ENCODE results near the gene RIMS4. TPM values are rescaled to one million over a fixed set of nuclear protein-coding genes. Genes with fewer than 3 reads are reported as not detected.

RIMS4 gene
- total RNA-seq, 4 donors from 2014 or later: 1.2 to 2.6 (median 1.9) TPM

- H3K36me3 ChIP-seq: no peaks in the 10 kb centered on the region
- no peaks in the 10 kb centered on the region for H3K4me1 ChIP-seq
- H3K27me3 ChIP-seq: peaks cover 0 to 6% (median 0%) of the 10 kb centered on the region in 4 donors
- intact Hi-C loops (cut with DNase I): no loop called here
- H3K9me3 ChIP-seq: peaks cover 0 to 5% (median 4%) of the 10 kb centered on the region in 4 donors
- TF ChIP-seq POLR2AphosphoS5 (IDR thresholded peaks at IDR 0.05) (no peak), EP300 (IDR thresholded peaks at IDR 0.05) (no peak), CTCF (IDR thresholded peaks at IDR 0.05) (no peak), POLR2A (IDR thresholded peaks at IDR 0.05; ENCODE audit: low read depth) (no peak)
- H3K4me3 ChIP-seq: no peak overlapping the region
- no peak for DNase-seq (ENCODE audit: extremely low spot score)
- H3K27ac ChIP-seq (replicated peaks in 1 of 4): no peak overlapping the region
- 83% methylated on average over 5 of the region's 6 CpGs for WGBS
Observed at GRCh38 chr20:44817143-44817910, 7.0 kb upstream of the RIMS4 start.

GRCh38 chr20:44814937-44815336 lies 4.6 kb upstream of the RIMS4 start:
- Histone ChIP-seq H3K27ac (replicated peaks in 1 of 4) (no peak overlapping the region), H3K4me1 (peaks cover 0 to 8% (median 6%) of the 10 kb centered on the region in 4 donors), H3K9me3 (peaks cover 0 to 16% (median 13%) of the 10 kb centered on the region in 4 donors), H3K27me3 (peaks cover under 1 to 24% (median 4%) of the 10 kb centered on the region in 4 donors), H3K4me3 (no peak overlapping the region), H3K36me3 (no peaks in the 10 kb centered on the region)
- intact Hi-C loops (cut with DNase I): no loop called here
- DNase-seq (ENCODE audit: extremely low spot score): no peak
- no peak for TF ChIP-seq POLR2A (IDR thresholded peaks at IDR 0.05; ENCODE audit: low read depth)
- TF ChIP-seq POLR2AphosphoS5 (IDR thresholded peaks at IDR 0.05): no peak
- TF ChIP-seq EP300 (IDR thresholded peaks at IDR 0.05): no peak
- TF ChIP-seq CTCF (IDR thresholded peaks at IDR 0.05): no peak
- WGBS: 87% methylated on average over 5 of the region's 5 CpGs

GRCh38 chr20:44811150-44811685 lies 872 bp upstream of the RIMS4 start:
- Histone ChIP-seq H3K27me3 (peaks cover 3 to 59% (median 18%) of the 10 kb centered on the region in 4 donors), H3K27ac (replicated peaks in 1 of 4) (no peak overlapping the region), H3K9me3 (peaks cover 0 to 16% (median 13%) of the 10 kb centered on the region in 4 donors), H3K36me3 (no peaks in the 10 kb centered on the region), H3K4me3 (no peak overlapping the region), H3K4me1 (peaks cover 0 to 17% (median 13%) of the 10 kb centered on the region in 4 donors)
- no peak for TF ChIP-seq POLR2A (IDR thresholded peaks at IDR 0.05; ENCODE audit: low read depth)
- 88% methylated on average over 15 of the region's 15 CpGs for WGBS
- intact Hi-C loops (cut with DNase I): no loop called here
- DNase-seq (ENCODE audit: extremely low spot score): no peak

GRCh38 chr20:44810061-44810390 lies 320 bp downstream of the RIMS4 start:
- TF ChIP-seq CTCF (IDR thresholded peaks at IDR 0.05) (no peak), POLR2AphosphoS5 (IDR thresholded peaks at IDR 0.05) (no peak), POLR2A (IDR thresholded peaks at IDR 0.05; ENCODE audit: low read depth) (no peak), EP300 (IDR thresholded peaks at IDR 0.05) (no peak)
- peaks cover 3 to 71% (median 18%) of the 10 kb centered on the region in 4 donors for H3K27me3 ChIP-seq
- H3K4me1 ChIP-seq: peaks cover 0 to 26% (median 17%) of the 10 kb centered on the region in 4 donors
- peak overlapping the region; percentile 39 to 57 (median 41) for H3K4me3 ChIP-seq
- 0% methylated on average over 10 of the region's 49 CpGs for WGBS
- no peaks in the 10 kb centered on the region for H3K36me3 ChIP-seq
- H3K9me3 ChIP-seq: peaks cover 0 to 16% (median 13%) of the 10 kb centered on the region in 4 donors
- intact Hi-C loops (cut with DNase I): no loop called here
- no peak overlapping the region for H3K27ac ChIP-seq (replicated peaks in 1 of 4)
- DNase-seq (ENCODE audit: extremely low spot score): no peak

GRCh38 chr20:44809380-44810060 lies 826 bp downstream of the RIMS4 start:
- TF ChIP-seq POLR2AphosphoS5 (IDR thresholded peaks at IDR 0.05) (no peak), EP300 (IDR thresholded peaks at IDR 0.05) (no peak), CTCF (IDR thresholded peaks at IDR 0.05) (no peak), POLR2A (IDR thresholded peaks at IDR 0.05; ENCODE audit: low read depth) (no peak)
- Histone ChIP-seq H3K4me3 (peak overlapping the region; percentile 39 to 57 (median 41)), H3K4me1 (peaks cover 0 to 26% (median 17%) of the 10 kb centered on the region in 4 donors), H3K36me3 (no peaks in the 10 kb centered on the region), H3K27me3 (peaks cover 3 to 76% (median 18%) of the 10 kb centered on the region in 4 donors), H3K27ac (replicated peaks in 1 of 4) (no peak overlapping the region), H3K9me3 (peaks cover 0 to 16% (median 13%) of the 10 kb centered on the region in 4 donors)
- DNase-seq (ENCODE audit: extremely low spot score): no peak
- intact Hi-C loops (cut with DNase I): loop anchor here (5.0 kb wide), 1 partner anchor 58 kb away; no protein-coding TSS in a partner anchor
- 16% methylated on average over 19 of the region's 34 CpGs for WGBS
